Neural progenitor cell (in vitro differentiated cells): Measurements from ENCODE around the gene CCDC138.

Experiments
- EZH2 ChIP-seq: fragments of 200-600 bp; sonication (generic); IDR thresholded peaks from 2 replicates; pipeline ENCODE4 v1.6.1; 2017; ENCODE audit warnings: antibody characterized with exemption, mild to moderate bottlenecking, moderate library complexity
- EZH2phosphoT487 ChIP-seq: fragments of 200-600 bp; sonication (generic); IDR thresholded peaks from 2 replicates; pipeline ENCODE4 v1.6.1; 2017; ENCODE audit warnings: antibody characterized with exemption
- TF ChIP-seq, protein P1 (sequence below): fragments of 200-600 bp; sonication (generic); IDR thresholded peaks from 2 replicates; pipeline ENCODE4 v1.5.1; 2017; ENCODE audit warnings: antibody characterized with exemption, mild to moderate bottlenecking

DNA sequence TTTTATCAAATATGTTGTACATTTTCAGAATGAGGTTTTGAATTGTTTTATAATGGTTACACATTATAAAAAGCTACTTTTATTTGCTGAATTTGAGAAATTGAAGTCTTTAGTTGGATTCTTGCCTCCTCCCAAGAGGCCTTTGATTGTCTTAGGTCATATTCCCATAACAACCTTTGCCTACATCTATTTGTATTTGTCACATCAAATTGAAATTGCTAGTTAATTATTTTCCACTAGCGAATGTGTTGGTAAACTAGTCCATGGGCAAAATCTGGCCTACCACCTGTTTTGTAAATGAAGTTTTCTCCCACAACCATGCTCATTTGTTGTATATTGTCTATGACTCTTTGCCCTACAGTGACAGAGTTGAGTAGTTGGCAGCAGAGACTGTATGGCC lies 60.4 kb downstream of the CCDC138 start:
- TF ChIP-seq, protein P1, sequence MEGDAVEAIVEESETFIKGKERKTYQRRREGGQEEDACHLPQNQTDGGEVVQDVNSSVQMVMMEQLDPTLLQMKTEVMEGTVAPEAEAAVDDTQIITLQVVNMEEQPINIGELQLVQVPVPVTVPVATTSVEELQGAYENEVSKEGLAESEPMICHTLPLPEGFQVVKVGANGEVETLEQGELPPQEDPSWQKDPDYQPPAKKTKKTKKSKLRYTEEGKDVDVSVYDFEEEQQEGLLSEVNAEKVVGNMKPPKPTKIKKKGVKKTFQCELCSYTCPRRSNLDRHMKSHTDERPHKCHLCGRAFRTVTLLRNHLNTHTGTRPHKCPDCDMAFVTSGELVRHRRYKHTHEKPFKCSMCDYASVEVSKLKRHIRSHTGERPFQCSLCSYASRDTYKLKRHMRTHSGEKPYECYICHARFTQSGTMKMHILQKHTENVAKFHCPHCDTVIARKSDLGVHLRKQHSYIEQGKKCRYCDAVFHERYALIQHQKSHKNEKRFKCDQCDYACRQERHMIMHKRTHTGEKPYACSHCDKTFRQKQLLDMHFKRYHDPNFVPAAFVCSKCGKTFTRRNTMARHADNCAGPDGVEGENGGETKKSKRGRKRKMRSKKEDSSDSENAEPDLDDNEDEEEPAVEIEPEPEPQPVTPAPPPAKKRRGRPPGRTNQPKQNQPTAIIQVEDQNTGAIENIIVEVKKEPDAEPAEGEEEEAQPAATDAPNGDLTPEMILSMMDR = no peak
- TF ChIP-seq EZH2 (no peak), EZH2phosphoT487 (no peak)
